Suppressor macrophage treated with lipopolysaccharide for 1 hour (primary cell): ENCODE data around the gene MRPL11.
"Not testable (repeated sequence)": the region's sequence is repeated elsewhere in the genome, so short reads cannot be mapped to it uniquely, and the experiment has no call there.

Experiments
- DNase-seq, 3 donors: peaks; one replicate each; pipeline ENCODE4 v3.0.0-alpha.2; 2020 to 2022

MRPL11 gene

GRCh38 chr11:66466225-66467033, 27.8 kb upstream of the MRPL11 start, which contains the start of gene PELI3:
TSS of gene PELI3 (plus strand) at chr11:66466905. CDS start at chr11:66468129, 1,224 bp downstream.
- DNase-seq = peak; percentile 94 to 97 (median 96)

- DNase-seq = no peak
Observed at GRCh38 chr11:66465373-66466224, 27.0 kb upstream of the MRPL11 start.

DNA sequence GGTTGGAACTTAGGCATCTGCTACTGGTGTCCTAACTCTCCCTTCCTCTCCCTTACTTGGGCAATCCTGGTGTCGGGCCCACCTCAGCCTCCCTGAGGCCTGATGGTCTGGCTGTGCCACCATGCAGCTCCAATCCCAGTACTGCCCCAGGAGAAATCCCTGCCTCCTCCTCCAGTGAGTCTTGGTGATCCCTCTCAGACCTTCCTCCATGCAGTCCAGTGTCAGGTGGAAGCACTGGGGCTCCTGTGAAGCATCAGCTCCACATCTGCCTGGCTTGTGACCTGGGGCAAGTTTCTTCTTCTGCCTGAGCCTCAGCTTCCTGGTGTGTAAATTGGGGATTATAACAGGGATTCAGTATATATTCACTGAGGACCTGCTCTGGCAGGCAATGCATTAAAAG, 26.3 kb upstream of the MRPL11 start:
- no peak for DNase-seq

GRCh38 chr11:66464116-66464515, 25.5 kb upstream of the MRPL11 start:
- DNase-seq = not testable (repeated sequence)

GRCh38 chr11:66462911-66463310, 24.3 kb upstream of the MRPL11 start:
- DNase-seq = no peak

- DNase-seq = no peak
Observed at GRCh38 chr11:66462010-66462409, 23.4 kb upstream of the MRPL11 start.

- DNase-seq = peak; percentile 12 to 37 (median 31)
Observed at GRCh38 chr11:66459138-66459778, 20.6 kb upstream of the MRPL11 start.

- DNase-seq = no peak
Observed at GRCh38 chr11:66457826-66458225, 19.2 kb upstream of the MRPL11 start.

- DNase-seq = no peak
Observed at GRCh38 chr11:66454828-66455227, 16.2 kb upstream of the MRPL11 start.

DNA sequence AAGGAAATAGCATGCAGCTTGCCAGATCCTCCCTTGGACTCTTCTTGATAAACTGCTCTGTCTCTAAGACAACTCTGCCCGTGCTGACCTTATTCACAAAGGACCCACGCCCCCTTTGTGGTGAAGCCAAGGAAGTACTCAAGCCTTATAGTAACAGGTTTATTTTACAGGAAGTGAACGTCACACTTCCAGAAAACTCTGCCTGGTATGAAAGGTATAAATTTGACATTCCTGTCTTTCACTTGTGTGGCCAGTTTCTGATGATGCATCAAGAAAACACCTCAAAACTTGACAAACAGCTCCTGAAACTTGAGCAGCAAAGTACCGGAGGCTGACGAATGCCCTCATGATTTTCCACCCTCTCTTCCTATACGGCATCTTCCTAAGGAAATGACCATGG, 15.6 kb upstream of the MRPL11 start:
- no peak for DNase-seq

- DNase-seq = no peak
Observed at GRCh38 chr11:66451663-66452062, 13.0 kb upstream of the MRPL11 start.

GRCh38 chr11:66450560-66450959, 11.9 kb upstream of the MRPL11 start:
- peak; percentile 24 to 47 (median 37) for DNase-seq

DNA sequence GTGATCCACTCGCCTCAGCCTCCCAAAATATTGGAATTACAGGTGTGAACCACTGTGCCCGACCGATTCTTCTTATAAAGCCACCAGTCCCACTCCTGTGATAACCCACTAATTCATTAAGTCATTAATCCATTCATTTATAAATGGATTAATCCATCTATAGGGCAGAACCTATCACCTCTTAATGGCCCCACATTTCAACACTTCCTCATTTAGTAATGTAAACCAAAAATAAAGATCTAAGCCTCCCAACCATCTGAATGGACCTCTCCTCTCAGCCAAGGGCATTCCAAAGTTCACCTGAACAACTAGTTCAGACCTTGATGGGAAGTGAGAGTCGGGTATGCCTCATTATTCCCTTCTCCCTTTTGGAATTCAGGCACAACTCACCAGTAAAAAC, 9.9 kb upstream of the MRPL11 start:
- DNase-seq = no peak

GRCh38 chr11:66447012-66447411, 8.4 kb upstream of the MRPL11 start:
- no peak for DNase-seq

- peak; percentile 85 to 97 (median 97) for DNase-seq
Observed at GRCh38 chr11:66443602-66444001, 5.0 kb upstream of the MRPL11 start.

- DNase-seq = not testable (repeated sequence)
Observed at GRCh38 chr11:66440940-66441282, 2.3 kb upstream of the MRPL11 start.

GRCh38 chr11:66440101-66440939, 1.7 kb upstream of the MRPL11 start:
- DNase-seq = not testable (repeated sequence)

GRCh38 chr11:66437979-66438503, 607 bp downstream of the MRPL11 start:
- no peak for DNase-seq

GRCh38 chr11:66432597-66432996, 6.1 kb downstream of the MRPL11 start:
- DNase-seq = peak; percentile 22 to 44 (median 41)

DNA sequence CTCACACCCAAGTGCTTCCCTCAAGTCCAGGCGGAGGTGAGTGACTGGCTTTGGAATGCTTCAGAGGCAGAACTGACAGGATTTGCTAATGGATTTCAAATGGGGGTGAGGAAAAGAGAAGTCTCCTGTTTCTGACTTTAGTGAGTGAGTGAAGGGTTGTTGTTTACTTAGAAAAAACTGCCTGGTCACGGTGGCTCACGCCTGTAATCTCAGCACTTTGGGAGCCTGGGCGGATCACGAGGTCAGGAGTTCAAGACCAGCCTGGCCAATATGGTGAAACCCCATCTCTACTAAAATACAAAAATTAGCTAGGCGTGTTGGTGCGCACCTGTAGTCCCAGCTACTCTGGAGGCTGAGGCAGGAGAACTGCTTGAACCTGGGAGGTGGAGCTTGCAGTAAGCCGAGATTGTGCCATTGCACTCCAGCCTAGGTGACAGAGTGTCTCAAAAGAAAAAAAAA, 6.7 kb downstream of the MRPL11 start:
- DNase-seq = not testable (repeated sequence)

DNA sequence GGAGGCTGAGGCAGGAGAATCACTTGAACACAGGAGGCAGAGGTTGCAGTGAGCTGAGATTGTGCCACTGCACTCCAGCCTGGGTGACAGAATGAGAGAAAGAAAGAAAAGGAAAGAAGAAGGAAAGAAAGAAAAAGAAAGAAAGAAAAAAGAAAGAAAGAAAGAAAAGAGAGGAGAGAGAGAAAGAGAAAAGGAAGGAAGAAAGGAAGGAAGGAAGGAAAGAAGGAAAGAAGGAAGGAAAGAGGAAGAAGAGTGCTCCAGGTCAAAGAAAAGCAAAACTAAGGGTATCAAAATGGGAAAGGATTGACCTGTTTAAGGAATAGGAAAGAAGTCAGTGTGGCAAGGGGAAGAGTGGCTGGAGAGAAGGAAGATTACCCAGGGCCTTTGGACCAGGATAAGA, 7.4 kb downstream of the MRPL11 start:
- not testable (repeated sequence) for DNase-seq
